ENCODE results near the gene LBX1. TPM values are rescaled to one million over a fixed set of nuclear protein-coding genes. Genes with fewer than 3 reads are reported as not detected.
A peak's percentile ranks its signal among the peaks of the same experiment; 100 is the strongest.

The LBX1 gene
- total RNA-seq, 2 experiments from 2014 or later: not detected

DNA sequence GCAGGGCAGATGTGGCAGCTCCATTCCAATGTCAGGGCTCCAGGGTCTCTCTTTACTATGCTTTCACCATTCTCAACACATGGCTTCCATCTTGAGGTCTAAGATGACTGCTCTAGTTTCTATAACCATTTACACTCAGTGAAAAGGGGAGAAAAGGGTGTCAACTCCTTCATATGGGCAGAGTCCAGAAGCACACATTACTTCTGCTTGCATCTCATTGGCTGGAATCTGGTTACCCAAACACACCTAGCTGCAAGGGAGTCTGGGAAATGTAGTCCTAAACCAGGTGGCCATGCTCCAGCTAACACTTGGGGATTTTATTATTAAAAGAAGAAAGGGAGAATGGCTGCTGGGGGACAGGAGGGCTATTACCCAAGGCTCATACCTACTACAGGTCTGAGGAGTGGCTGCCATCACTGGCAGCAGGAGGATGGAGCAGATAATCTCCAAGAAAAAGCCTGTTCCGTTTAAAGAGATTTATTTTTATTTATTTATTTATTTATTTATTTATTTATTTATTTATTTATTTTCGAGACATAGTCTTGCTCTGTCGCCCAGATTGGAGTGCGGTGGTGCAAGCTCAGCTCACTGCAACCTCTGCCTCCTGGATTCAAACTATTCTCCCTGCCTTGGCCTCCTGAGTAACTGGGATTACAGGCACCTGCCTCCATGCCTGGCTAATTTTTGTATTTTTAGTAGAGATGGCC, 29.1 kb upstream of the LBX1 start:
- ATAC-seq (ENCODE audit: low read depth): no peak
- DNase-seq: no peak
- Mint-ChIP-seq H3K27ac (no peak overlapping the region), H3K4me1 (peaks cover 2% of the 10 kb centered on the region), H3K36me3 (no peaks in the 10 kb centered on the region), H3K9me3 (no peaks in the 10 kb centered on the region), H3K4me3 (no peak overlapping the region), H3K27me3 (peaks cover 36% of the 10 kb centered on the region)
- POLR2A ChIA-PET: no interaction called here

GRCh38 chr10:101257491-101257890, 28.2 kb upstream of the LBX1 start:
- Mint-ChIP-seq H3K27me3 (peaks cover 31% of the 10 kb centered on the region), H3K4me1 (peaks cover 2% of the 10 kb centered on the region), H3K27ac (no peak overlapping the region), H3K4me3 (no peak overlapping the region), H3K36me3 (no peaks in the 10 kb centered on the region), H3K9me3 (no peaks in the 10 kb centered on the region)
- POLR2A ChIA-PET: no interaction called here
- no peak for ATAC-seq (ENCODE audit: low read depth)
- DNase-seq: no peak

DNA sequence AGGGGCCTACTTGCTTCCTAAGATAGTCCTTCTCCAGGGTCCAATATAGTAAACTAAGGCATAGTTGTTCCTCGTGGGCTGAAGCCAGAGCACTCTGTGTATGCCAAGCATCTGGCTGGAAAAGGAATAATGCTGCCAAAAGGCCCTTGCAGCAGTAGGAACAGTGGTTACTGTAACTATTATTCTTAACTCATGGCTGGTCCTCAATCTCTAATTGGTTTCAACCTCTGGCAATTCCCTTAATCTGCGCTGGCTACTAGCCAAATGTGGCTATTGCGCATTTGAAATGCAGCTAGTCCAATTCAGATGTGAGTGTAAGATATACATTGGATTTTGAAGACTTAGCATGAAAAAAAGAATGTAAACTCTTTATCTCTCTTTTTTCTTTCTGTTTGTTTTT, 27.8 kb upstream of the LBX1 start:
- no peak for ATAC-seq (ENCODE audit: low read depth)
- no peak overlapping the region for H3K4me3 Mint-ChIP-seq
- H3K27ac Mint-ChIP-seq: no peak overlapping the region
- no peaks in the 10 kb centered on the region for H3K36me3 Mint-ChIP-seq
- POLR2A ChIA-PET: no interaction called here
- peaks cover 28% of the 10 kb centered on the region for H3K27me3 Mint-ChIP-seq
- H3K9me3 Mint-ChIP-seq: no peaks in the 10 kb centered on the region
- peaks cover 2% of the 10 kb centered on the region for H3K4me1 Mint-ChIP-seq
- DNase-seq: no peak

DNA sequence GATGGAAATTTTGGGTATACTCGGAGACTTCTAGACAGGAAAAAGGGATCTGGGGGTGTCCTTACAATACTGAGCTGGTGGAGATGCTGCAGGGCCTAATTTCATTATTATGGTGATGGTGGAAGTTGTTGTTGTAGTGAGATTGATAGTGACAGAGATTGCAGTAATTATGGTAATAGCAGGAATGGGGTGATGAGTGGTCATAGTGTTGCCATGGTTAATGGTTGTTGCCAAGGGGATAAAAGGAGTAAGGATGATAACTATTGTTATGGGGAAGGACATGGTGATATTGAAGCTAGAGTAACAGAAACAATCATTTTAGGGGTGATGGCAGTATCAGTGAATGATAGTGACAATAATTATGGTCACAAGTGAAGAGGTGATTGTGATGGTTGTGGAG, 27.1 kb upstream of the LBX1 start:
- ATAC-seq (ENCODE audit: low read depth) (no peak), DNase-seq (no peak)
- no peaks in the 10 kb centered on the region for H3K9me3 Mint-ChIP-seq
- H3K4me3 Mint-ChIP-seq: no peak overlapping the region
- POLR2A ChIA-PET: no interaction called here
- H3K27ac Mint-ChIP-seq: no peak overlapping the region
- H3K27me3 Mint-ChIP-seq: peaks cover 28% of the 10 kb centered on the region
- H3K4me1 Mint-ChIP-seq: peaks cover 2% of the 10 kb centered on the region
- H3K36me3 Mint-ChIP-seq: no peaks in the 10 kb centered on the region

DNA sequence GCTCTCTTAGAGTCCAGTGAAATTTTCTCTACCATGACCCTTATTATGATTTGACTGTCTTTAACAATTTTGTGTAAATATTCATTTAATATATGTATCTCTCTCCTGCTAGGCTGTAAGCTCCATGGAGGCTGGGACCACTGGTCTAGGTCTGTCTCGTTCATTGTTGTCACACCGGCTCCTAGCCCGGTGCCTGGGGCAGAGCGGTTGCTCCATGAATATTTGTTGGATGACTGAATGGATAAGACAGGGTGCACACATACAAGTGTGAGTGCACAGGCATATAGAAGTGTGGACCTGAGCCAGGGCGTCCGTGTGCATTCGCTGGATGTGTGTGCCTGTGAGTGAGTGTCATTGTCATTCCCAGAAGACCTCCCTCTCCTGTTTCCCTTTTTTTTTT, 20.9 kb upstream of the LBX1 start:
- DNase-seq: no peak

DNA sequence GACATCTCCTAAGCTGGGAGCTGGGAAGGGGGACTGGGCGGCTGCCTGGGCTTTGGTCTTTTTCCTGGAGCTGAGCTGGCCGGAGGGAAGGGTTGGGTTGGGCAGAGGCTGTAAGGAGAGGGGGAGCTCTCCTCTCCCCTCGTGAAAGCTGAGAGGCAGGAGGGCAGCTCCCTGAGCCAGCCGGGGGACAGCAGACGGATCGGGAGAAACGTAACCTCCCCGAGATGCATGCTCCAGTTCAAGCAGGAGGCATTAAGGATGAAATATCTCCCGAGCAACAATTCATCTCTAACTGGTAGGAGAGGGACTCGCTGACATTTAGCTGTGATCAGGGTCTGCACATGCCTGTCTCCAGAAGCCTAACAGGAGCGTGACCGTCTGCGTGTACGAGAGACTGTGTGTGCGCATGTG, 19.9 kb upstream of the LBX1 start:
- Mint-ChIP-seq H3K36me3 (no peaks in the 10 kb centered on the region), H3K4me1 (no peaks in the 10 kb centered on the region), H3K27me3 (peaks cover 37% of the 10 kb centered on the region), H3K4me3 (no peak overlapping the region), H3K27ac (no peak overlapping the region), H3K9me3 (no peaks in the 10 kb centered on the region)
- ATAC-seq (ENCODE audit: low read depth): no peak
- POLR2A ChIA-PET: no interaction called here
- DNase-seq: no peak

More for the DNA sequence above, 20.9 kb upstream of the LBX1 start:
- Mint-ChIP-seq H3K9me3 (no peaks in the 10 kb centered on the region), H3K27me3 (peaks cover 33% of the 10 kb centered on the region), H3K4me3 (no peak overlapping the region), H3K27ac (no peak overlapping the region), H3K36me3 (no peaks in the 10 kb centered on the region), H3K4me1 (no peaks in the 10 kb centered on the region)
- POLR2A ChIA-PET: no interaction called here
- no peak for ATAC-seq (ENCODE audit: low read depth)

GRCh38 chr10:101246639-101247038, 17.4 kb upstream of the LBX1 start:
- Mint-ChIP-seq H3K36me3 (no peaks in the 10 kb centered on the region), H3K27ac (no peak overlapping the region), H3K27me3 (peaks cover 39% of the 10 kb centered on the region), H3K4me1 (no peaks in the 10 kb centered on the region), H3K9me3 (no peaks in the 10 kb centered on the region), H3K4me3 (no peak overlapping the region)
- POLR2A ChIA-PET: no interaction called here
- DNase-seq: no peak
- ATAC-seq (ENCODE audit: low read depth): no peak

DNA sequence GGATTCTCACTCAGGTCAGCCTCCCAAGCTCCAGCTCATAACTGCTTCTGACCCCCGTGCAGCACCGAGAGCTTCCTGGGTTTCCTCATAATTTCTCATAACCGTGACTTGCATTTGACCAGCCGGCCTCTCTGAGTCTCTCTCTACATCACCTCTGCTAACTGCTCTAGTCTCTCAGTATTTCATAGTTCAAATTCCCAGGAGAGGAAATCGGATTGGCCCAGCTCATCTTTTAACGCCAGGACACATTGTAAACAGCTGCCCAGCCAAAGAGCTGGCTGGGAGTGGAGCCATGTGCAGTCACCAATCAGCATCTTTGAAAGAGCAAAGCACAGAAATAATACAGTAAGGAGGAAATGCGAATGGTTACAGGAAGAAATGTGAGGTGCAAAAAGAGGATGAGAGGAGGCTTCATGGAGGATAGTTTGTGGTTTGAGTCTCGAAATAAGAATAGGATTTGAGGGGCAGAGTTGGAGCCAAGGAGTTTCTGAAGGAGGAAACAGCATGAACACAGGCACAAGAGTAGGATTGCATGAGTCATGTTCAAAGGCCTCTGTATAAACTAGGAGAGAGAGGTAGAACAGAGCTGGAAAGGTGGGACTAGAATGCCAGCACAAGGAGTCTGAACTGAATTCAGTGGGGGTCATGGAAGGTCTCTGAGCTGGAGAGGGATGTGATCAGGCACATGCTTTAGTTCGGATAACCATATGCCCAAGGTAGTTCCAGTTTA, 15.2 kb upstream of the LBX1 start:
- H3K36me3 Mint-ChIP-seq: no peaks in the 10 kb centered on the region
- H3K4me1 Mint-ChIP-seq: no peaks in the 10 kb centered on the region
- ATAC-seq (ENCODE audit: low read depth) (no peak), DNase-seq (no peak)
- no peak overlapping the region for H3K4me3 Mint-ChIP-seq
- H3K27me3 Mint-ChIP-seq: peaks cover 46% of the 10 kb centered on the region
- H3K9me3 Mint-ChIP-seq: no peaks in the 10 kb centered on the region
- POLR2A ChIA-PET: no interaction called here
- no peak overlapping the region for H3K27ac Mint-ChIP-seq

DNA sequence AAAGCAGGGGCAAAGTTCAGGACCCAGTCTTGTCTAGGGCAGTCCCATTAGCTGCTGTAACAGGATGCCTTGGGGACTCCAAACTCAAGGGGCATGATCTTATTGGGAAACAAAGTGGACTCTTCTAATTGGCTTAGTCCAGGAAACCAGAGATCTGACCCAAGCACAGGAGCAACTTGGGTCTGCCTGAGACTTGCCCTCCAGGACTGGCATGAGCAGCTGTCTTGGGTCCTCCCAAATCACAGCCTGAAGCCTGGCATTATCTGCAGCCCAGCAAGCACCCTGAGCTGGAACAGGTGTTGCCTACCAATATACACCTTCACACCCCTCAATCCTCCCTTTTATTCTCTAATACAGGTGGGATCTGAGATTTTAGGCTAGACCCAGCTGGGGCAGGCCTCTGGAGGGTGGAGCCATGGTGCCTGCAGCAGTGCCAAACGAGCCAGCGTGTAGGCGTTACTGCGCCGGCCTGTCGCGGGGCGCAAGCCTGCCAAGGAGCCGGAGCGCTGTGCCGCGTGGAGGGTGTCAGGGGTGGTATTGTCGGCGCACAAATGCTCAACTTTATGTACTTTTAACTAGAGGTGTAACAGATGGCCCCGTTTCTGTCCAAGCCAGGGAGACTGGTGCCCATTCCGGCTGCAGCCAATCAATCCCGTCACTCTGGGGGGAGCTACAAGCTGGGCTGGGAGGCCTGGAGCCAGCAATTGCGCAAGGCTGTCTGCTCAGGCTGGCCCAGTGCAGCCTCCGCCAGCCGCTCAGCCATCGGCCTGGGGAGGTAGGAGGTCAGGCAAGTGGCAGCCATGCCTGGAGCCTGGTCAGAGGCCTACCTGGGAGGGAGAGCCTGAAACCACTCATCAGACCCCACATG, 12.8 kb upstream of the LBX1 start:
- Mint-ChIP-seq H3K27ac (no peak overlapping the region), H3K9me3 (no peaks in the 10 kb centered on the region), H3K36me3 (no peaks in the 10 kb centered on the region), H3K4me1 (peaks cover 6% of the 10 kb centered on the region), H3K4me3 (no peak overlapping the region), H3K27me3 (peaks cover 59% of the 10 kb centered on the region)
- DNase-seq: no peak
- POLR2A ChIA-PET: no interaction called here
- no peak for ATAC-seq (ENCODE audit: low read depth)

DNA sequence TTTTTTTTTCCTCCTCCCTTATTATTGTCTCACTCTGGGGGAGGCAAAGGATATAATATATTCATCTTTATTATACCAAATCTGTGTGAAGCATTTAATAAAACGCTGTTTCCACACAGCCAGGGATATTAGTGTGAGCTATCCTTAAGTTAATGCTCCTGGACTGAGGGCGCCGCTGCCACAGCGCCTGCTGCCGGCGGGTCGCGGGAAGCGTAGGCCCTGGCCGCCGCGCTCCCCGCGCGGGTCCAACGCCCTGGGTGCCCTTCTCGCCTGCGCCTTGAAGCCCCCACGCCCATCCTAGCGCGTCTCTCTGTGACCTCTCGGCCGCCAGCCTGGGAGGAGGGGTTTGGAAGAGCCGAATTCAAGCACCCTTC, 9.5 kb upstream of the LBX1 start:
- H3K9me3 Mint-ChIP-seq: no peaks in the 10 kb centered on the region
- DNase-seq: no peak
- ATAC-seq (ENCODE audit: low read depth): peak; percentile 52
- H3K27ac Mint-ChIP-seq: no peak overlapping the region
- no peak overlapping the region for H3K4me3 Mint-ChIP-seq
- POLR2A ChIA-PET: no interaction called here
- peaks cover 73% of the 10 kb centered on the region for H3K27me3 Mint-ChIP-seq
- no peaks in the 10 kb centered on the region for H3K36me3 Mint-ChIP-seq
- peaks cover 9% of the 10 kb centered on the region for H3K4me1 Mint-ChIP-seq

DNA sequence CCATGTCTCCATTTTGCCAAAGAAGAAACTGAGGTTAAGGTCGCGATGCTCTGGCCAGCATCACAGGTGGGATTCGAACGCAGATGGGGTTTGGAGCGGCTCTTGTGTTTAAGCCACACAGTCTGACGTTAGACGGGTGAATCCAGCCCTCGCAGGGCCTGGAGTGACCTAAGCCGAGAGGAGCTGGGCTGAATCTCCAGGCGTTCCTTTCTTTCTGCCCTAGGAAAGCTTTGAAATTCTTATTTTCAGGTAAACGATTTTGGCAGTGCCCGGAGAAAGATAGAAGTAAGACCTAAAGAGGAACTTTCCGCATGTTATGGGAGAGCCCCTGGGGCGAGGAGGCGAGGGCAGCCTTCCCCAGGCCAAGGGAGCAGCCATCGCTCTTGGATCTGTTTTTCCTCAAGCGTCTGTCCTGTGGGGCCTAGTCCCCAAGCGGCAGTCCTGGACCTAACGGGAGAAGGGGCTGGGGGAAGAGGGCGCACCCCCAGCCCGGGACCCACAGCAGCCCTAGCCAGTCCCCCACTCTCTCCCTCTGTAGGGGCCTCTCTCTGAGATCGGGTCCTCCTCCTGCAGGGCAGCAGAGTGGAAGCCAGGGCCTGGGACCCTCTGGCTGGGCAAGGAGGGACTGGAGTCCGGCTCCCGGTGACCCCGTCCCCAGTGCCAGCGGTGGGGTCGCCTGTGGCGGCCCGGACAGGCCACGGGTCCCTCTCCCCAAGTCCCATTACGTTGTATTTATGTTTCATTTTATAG, 8.9 kb upstream of the LBX1 start:
- peaks cover 9% of the 10 kb centered on the region for H3K4me1 Mint-ChIP-seq
- peaks cover 79% of the 10 kb centered on the region for H3K27me3 Mint-ChIP-seq
- H3K4me3 Mint-ChIP-seq: no peak overlapping the region
- DNase-seq (no peak), ATAC-seq (ENCODE audit: low read depth) (no peak)
- POLR2A ChIA-PET: no interaction called here
- no peaks in the 10 kb centered on the region for H3K9me3 Mint-ChIP-seq
- no peaks in the 10 kb centered on the region for H3K36me3 Mint-ChIP-seq
- no peak overlapping the region for H3K27ac Mint-ChIP-seq

GRCh38 chr10:101237081-101237981, 8.1 kb upstream of the LBX1 start:
- no peak overlapping the region for H3K27ac Mint-ChIP-seq
- H3K9me3 Mint-ChIP-seq: no peaks in the 10 kb centered on the region
- H3K4me1 Mint-ChIP-seq: peaks cover 9% of the 10 kb centered on the region
- ATAC-seq (ENCODE audit: low read depth) (no peak), DNase-seq (peak; percentile 35)
- peaks cover 83% of the 10 kb centered on the region for H3K27me3 Mint-ChIP-seq
- H3K4me3 Mint-ChIP-seq: peak overlapping the region; percentile 27
- no peaks in the 10 kb centered on the region for H3K36me3 Mint-ChIP-seq
- POLR2A ChIA-PET: no interaction called here

Measured in activated naive CD8-positive, alpha-beta T cell treated with anti-CD3 and anti-CD28 coated beads, Interleukin-2, amount 10 ng/mL, durations not matched to agents 7 days and 5 days (primary cell).